Prostate gland (tissue), 2 donors: Measurements from ENCODE around the gene CRELD1. TPM values are rescaled to one million over a fixed set of nuclear protein-coding genes. Genes with fewer than 3 reads are reported as not detected.
"Not testable (repeated sequence)": the region's sequence is repeated elsewhere in the genome, so short reads cannot be mapped to it uniquely, and the experiment has no call there.

Source experiments
- DNase-seq: peaks from one replicate; pipeline ENCODE4 v3.0.0-alpha.2; 2019; ENCODE audit warnings: low spot score
- H3K27ac ChIP-seq, 2 donors: fragments of 200-600 bp; sonication (generic); 2 replicates each; pipeline ENCODE4 v1.5.1; 2017 to 2019
- H3K27me3 ChIP-seq: fragments of 200-600 bp; sonication (generic); replicated peaks from 2 replicates; pipeline ENCODE4 v1.5.1; 2019; ENCODE audit not compliant: insufficient read depth
- H3K36me3 ChIP-seq, 2 donors: fragments of 200-600 bp; sonication (generic); 1 replicate in 1 of 2; 2 replicates in 1 of 2; pipeline versions ENCODE4 v1.5.1 to v1.8.1; 2017 to 2019
- H3K4me1 ChIP-seq: fragments of 200-600 bp; sonication (generic); replicated peaks from 2 replicates; pipeline ENCODE4 v1.5.1; 2019
- H3K4me3 ChIP-seq, 2 donors: fragments of 200-600 bp; sonication (generic); 2 replicates each; pipeline ENCODE4 v1.5.1; 2017 to 2019
- H3K9me3 ChIP-seq: fragments of 200-600 bp; sonication (generic); 2 replicates; pipeline ENCODE4 v1.5.1; 2017
- CTCF ChIP-seq, 4 experiments: fragments of 200-600 bp in 2 of 4; fragments of 450-650 bp in 2 of 4; sonication (generic) in 2 of 4; IDR thresholded peaks; 1 replicate in 3 of 4; 2 replicates in 1 of 4; pipeline ENCODE4 v1.5.1; 2016 to 2019; ENCODE audit warnings: antibody characterized with exemption in 4 of 4, mild to moderate bottlenecking in 2 of 4, moderate library complexity in 2 of 4
- POLR2A ChIP-seq: fragments of 450-650 bp; IDR thresholded peaks from one replicate; pipeline ENCODE4 v1.6.1; 2016; ENCODE audit warnings: antibody characterized with exemption, mild to moderate bottlenecking
- POLR2AphosphoS5 ChIP-seq: sonication (generic); formaldehyde crosslinking; IDR thresholded peaks from one replicate; pipeline ENCODE4 v1.6.1; 2017; ENCODE audit warnings: antibody characterized with exemption
- WGBS: methylation state at CpG from one replicate; pipeline ENCODE4 v1.1.5; 2018; 5-methylcytosine and 5-hydroxymethylcytosine counted together
- intact Hi-C: fragments of 100-400 bp; cut with DNase I; formaldehyde crosslinking; loops from one replicate; pipeline ENCODE4 v1.14.2; 2022
- total RNA-seq, 2 donors: library from RNA; depleted of rRNA; stranded (reverse); fragments of >200 nt; gene quantifications; one replicate each; pipeline ENCODE4 v1.1.0, GENCODE V29; 2016

Gene CRELD1
- total RNA-seq, 2 donors from 2014 or later, result 46.9 to 64.9 TPM

GRCh38 chr3:9934993-9935392 is 1.4 kb downstream of the CRELD1 start:
- H3K27me3 ChIP-seq, result no peaks in the 10 kb centered on the region
- DNase-seq, result no peak
- TF ChIP-seq POLR2A, result no peak
- no peak for TF ChIP-seq CTCF (IDR thresholded peaks at IDR 0.05)
- TF ChIP-seq POLR2AphosphoS5, result no peak
- peak overlapping the region in 1 of 2 donors; percentile 91 for H3K27ac ChIP-seq
- 56% methylated on average over 4 of the region's 4 CpGs for WGBS
- H3K9me3 ChIP-seq, result no peaks in the 10 kb centered on the region
- peaks cover 7% of the 10 kb centered on the region for H3K4me1 ChIP-seq
- intact Hi-C loops, result loop anchor here (5.0 kb wide), 1 partner anchor 93 kb away; the partner anchor contains the start of gene RPUSD3
- peak overlapping the region in 1 of 2 donors; percentile 62 for H3K4me3 ChIP-seq
- H3K36me3 ChIP-seq, result peaks cover 0 to 4% of the 10 kb centered on the region in 2 donors

GRCh38 chr3:9935966-9936510 is 2.4 kb downstream of the CRELD1 start:
- intact Hi-C loops, result no loop called here
- H3K4me1 ChIP-seq, result peaks cover 7% of the 10 kb centered on the region
- H3K9me3 ChIP-seq, result no peaks in the 10 kb centered on the region
- no peak overlapping the region for H3K4me3 ChIP-seq
- H3K27me3 ChIP-seq, result no peaks in the 10 kb centered on the region
- no peak overlapping the region for H3K27ac ChIP-seq
- TF ChIP-seq CTCF (IDR thresholded peaks at IDR 0.05) (no peak), POLR2AphosphoS5 (no peak), POLR2A (no peak)
- DNase-seq, result no peak
- 91% methylated on average over 5 of the region's 5 CpGs for WGBS
- no peaks in the 10 kb centered on the region for H3K36me3 ChIP-seq

DNA sequence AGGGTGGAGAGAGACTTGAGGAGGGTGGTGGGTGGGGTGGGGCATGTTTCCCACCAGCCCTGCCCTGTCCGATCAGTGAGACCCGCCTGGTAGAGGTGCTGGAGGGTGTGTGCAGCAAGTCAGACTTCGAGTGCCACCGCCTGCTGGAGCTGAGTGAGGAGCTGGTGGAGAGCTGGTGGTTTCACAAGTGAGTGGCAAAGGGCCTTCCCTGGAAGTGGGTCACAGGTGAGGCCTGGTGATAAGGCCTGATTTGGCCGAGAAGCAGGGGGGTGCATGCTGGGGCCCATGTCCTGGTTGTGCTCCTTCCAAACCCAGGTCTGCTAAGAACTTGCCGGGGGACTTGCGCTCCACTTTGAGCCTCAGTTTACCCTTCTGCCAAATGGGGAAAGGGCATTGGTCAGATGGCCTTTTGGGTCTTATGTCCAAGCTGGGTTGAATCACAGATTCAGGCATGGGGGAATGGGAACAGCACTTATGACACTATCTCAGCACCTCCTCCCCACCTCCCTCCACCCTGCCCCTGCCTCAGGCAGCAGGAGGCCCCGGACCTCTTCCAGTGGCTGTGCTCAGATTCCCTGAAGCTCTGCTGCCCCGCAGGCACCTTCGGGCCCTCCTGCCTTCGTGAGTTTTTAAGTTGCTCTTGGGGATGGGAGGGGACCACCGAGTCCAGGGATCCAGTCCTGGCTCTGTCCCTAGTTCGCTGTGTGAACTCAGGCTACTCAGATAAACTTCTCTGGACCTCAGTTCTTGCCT is 4.0 kb downstream of the CRELD1 start:
- Histone ChIP-seq H3K4me1 (peaks cover 4% of the 10 kb centered on the region), H3K27ac (no peak overlapping the region), H3K27me3 (no peaks in the 10 kb centered on the region), H3K4me3 (no peak overlapping the region), H3K36me3 (no peaks in the 10 kb centered on the region), H3K9me3 (no peaks in the 10 kb centered on the region)
- WGBS, result 95% methylated on average over 13 of the region's 13 CpGs
- TF ChIP-seq POLR2AphosphoS5, result no peak
- DNase-seq, result no peak
- intact Hi-C loops, result no loop called here

DNA sequence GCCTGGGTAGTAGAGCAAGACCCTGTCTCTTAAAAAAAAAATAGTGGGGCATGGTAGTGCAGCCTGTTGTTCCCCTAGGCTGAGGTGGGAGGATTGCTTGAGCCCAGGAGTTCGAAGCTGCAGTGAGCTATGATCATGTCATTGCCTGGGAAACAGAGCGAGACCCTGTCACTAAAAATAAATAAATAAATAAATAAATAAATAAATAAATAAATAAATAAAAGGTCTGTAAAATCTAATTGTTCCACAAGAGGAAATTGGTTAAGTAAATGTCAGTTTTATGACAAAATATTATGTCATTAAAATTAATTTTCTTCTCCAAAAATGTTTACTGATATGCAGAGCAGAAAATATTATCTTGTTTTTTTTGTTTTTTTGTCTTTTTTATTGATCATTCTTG is 5.3 kb downstream of the CRELD1 start:
- no peaks in the 10 kb centered on the region for H3K27me3 ChIP-seq
- 92% methylated on average over 2 of the region's 2 CpGs for WGBS
- no peak for TF ChIP-seq POLR2A
- TF ChIP-seq POLR2AphosphoS5, result no peak
- TF ChIP-seq CTCF (IDR thresholded peaks at IDR 0.05), result no peak
- H3K4me1 ChIP-seq, result no peaks in the 10 kb centered on the region
- H3K27ac ChIP-seq, result no peak overlapping the region
- no peaks in the 10 kb centered on the region for H3K9me3 ChIP-seq
- no peak overlapping the region for H3K4me3 ChIP-seq
- intact Hi-C loops, result no loop called here
- no peak for DNase-seq
- H3K36me3 ChIP-seq, result no peaks in the 10 kb centered on the region

DNA sequence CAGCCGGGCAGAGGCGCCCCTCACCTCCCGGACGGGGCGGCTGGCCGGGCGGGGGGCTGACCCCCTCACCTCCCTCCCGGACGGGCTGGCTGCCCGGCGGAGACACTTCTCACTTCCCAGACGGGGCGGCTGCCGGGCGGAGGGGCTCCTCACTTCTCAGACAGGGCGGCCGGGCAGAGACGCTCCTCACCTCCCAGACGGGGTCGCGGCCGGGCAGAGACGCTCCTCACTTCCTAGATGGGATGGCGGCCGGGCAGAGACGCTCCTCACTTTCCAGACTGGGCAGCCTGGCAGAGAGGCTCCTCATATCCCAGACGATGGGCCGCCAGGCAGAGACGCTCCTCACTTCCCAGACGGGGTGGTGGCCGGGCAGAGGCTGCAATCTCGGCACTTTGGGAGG is 6.3 kb downstream of the CRELD1 start:
- not testable (repeated sequence) for H3K9me3 ChIP-seq, H3K36me3 ChIP-seq, H3K27me3 ChIP-seq, DNase-seq, H3K4me3 ChIP-seq, H3K27ac ChIP-seq, H3K4me1 ChIP-seq
- 96% methylated on average over 22 of the region's 32 CpGs for WGBS
- intact Hi-C loops, result loop anchor here (10.0 kb wide), 2 partner anchors 175 to 285 kb away; partner anchors contain the start of gene BRK1

DNA sequence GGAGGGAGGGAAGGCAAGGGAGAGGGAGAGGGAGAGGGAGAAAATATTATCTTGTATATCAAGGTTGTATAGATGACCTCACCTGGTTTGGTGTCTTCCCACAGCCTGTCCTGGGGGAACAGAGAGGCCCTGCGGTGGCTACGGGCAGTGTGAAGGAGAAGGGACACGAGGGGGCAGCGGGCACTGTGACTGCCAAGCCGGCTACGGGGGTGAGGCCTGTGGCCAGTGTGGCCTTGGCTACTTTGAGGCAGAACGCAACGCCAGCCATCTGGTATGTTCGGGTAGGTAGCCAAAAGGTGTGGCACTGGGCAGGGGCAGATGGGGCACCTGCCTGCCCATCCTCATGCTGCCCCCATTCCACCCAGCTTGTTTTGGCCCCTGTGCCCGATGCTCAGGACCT is 7.1 kb downstream of the CRELD1 start:
- TF ChIP-seq CTCF (IDR thresholded peaks at IDR 0.05), result no peak
- Histone ChIP-seq H3K4me3 (no peak overlapping the region), H3K4me1 (no peaks in the 10 kb centered on the region), H3K36me3 (no peaks in the 10 kb centered on the region), H3K27me3 (no peaks in the 10 kb centered on the region), H3K9me3 (no peaks in the 10 kb centered on the region), H3K27ac (no peak overlapping the region)
- intact Hi-C loops, result loop anchor here (10.0 kb wide), 2 partner anchors 174 to 284 kb away; partner anchors contain the start of gene BRK1
- 93% methylated on average over 10 of the region's 10 CpGs for WGBS
- DNase-seq, result no peak
